Activated CD8-positive, alpha-beta memory T cell treated with anti-CD3 and anti-CD28 coated beads, Interleukin-2, amount 50 U/mL, for 1 hour (primary cell): ENCODE results near the gene NPHS1.
"Not testable (repeated sequence)": the region's sequence is repeated elsewhere in the genome, so short reads cannot be mapped to it uniquely, and the experiment has no call there.

ENCODE experiments used
- DNase-seq: peaks from one replicate; pipeline ENCODE4 v3.0.0-alpha.2; 2020; ENCODE audit errors: extremely low read depth

The NPHS1 gene

GRCh38 chr19:35851213-35852028, 883 bp downstream of the NPHS1 start:
- no peak for DNase-seq

DNA sequence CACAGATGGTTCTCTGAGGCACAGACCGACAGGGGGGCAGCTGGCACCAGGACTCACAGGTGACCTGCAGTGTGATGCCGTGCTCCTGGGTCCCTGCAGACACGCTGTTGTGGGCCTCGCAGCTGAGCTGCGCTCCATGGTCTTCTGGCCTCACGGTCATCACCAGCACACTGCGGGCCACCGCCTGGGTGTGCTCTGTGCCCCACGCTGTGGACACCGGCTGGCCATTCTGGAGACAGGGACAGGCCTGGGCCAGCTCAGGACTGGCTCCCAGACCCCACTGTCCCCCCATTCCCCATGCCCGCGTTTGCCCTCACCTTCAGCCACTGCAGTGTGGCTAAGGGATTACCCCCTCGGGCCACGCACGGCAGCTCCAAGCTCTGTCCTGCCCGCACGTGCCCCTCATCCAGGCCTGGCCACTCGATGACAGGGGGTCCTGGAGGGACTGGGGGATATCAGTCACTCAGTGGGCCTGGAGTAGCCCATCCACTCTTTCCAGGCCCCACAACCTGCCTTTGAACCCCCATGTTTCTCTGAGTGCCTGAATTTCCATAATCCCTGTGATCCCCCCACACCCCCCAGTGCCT, 3.3 kb downstream of the NPHS1 start:
- no peak for DNase-seq

DNA sequence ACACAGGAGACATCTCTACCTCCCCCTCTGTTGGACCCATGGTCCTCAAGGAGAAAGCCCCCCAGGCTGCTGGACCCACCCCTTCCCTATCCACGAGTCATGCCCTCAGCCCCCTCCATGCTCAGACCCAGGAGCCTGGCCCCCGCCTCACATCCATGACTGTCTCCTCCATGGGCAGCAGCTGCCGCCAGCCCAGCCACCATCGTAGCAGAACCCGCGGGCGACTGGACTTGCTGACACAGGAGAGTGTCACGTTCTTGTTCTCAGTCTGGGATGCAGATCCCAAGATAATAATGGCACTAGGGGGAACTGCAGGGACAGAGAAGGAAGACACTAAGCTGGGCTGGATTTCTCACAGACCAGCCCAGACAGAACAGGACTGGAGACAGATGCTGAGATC, 3.8 kb downstream of the NPHS1 start:
- DNase-seq, result no peak

DNA sequence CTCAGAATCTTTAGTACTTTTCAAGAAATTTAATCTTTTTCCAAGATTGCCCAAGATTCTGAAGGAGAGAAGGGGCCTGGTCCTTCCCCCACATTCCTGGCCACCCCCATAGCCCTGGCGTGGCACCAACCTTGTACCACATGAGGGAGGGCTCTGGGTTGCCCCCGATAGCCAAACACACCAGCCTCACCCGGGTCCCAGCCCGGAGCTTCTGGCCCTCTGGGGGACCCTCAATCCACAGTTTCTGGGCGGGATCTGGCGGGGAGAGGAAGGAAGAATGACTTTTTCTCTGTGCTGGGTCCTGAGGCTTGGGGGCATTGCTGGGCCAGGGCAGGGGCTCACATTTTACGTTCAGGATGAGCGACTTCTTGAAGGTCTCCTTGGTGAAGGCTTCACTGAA, 4.4 kb downstream of the NPHS1 start:
- no peak for DNase-seq

- no peak for DNase-seq
These were observed 6.2 kb downstream of the NPHS1 start for GRCh38 chr19:35846038-35846668.

DNA sequence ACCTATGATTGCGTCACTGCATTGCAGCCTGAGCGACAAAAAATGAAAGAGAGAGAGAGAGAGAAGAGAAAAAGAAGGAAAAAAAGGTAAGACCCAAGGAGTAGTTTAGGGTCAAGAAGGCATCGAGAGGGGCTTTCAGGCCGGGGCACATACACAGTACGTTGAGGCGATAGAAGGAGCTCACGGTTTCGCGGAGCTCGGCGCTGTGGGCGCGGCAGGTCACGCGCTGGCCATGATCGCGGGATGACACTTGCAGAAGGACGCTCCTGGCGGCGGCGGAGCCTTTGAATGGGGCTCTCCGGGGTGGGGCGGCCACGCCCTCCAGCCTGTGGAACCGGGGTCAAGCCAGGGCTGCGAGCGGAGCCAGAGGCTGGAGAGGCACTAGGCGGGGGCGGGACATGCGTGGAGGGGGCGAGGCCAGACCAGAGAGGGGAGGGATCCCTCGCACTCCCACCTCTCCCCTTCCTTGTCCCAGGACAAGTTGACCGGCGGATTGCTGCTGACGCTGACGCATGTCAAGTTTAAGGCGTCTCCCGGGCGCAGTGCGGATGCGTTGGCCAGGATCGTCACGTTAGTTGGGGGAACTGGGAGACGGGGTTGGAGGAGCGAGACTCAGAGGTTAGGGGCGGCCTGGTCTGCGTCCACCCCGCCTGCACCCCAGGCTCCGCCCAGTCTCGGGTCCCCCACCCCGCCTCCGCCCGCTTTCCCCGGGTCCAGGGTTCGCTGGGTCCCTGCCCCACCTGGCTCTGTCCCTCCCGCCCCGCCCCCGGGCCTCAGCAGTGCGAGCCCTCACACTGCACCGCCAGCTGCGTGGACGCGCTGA, 6.9 kb downstream of the NPHS1 start:
- DNase-seq, result no peak

- DNase-seq, result no peak
These were observed 7.7 kb downstream of the NPHS1 start for GRCh38 chr19:35844482-35845214.

DNA sequence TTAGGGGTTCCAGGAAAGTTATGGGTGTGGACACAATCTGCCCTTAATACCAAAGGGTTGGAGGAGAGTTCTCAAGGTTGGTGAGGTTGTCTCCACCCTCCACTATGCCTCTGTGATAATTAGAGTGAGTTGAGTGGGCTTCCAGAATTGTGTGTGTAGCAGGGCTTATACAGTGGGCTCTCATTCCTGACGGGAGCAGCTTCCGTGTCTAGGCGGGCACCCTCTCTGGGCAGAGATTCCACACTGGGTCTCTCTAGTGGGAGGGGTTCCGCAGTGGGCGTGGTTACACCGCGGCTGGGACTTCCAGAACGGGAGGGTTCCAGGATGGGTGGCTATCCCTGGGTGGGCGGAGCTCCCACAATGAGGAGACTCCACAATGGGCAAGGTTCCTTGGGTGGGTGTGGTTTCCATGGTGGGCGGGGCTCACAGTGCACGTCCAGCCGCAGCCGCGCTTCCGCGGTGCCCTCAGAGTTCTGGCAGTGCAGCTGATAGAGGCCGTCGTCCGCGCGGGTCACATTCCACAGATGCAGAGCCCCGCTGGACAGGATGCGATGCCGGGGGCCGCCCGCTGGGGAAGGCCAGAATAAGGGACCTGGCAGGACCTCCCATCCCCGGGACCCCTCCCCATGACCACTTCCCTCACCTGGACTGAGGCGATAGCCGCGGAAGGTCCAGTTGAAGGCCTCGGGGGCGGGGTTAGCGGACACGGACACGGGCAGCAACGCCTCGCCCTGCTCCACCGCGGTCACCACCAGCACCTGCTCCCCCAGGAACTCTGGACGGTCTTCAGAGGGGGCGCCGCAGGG, 8.4 kb downstream of the NPHS1 start:
- DNase-seq, result no peak

- DNase-seq, result no peak
These were observed 9.5 kb downstream of the NPHS1 start for GRCh38 chr19:35842666-35843272.

- no peak for DNase-seq
These were observed 10.2 kb downstream of the NPHS1 start for GRCh38 chr19:35841961-35842595.

DNA sequence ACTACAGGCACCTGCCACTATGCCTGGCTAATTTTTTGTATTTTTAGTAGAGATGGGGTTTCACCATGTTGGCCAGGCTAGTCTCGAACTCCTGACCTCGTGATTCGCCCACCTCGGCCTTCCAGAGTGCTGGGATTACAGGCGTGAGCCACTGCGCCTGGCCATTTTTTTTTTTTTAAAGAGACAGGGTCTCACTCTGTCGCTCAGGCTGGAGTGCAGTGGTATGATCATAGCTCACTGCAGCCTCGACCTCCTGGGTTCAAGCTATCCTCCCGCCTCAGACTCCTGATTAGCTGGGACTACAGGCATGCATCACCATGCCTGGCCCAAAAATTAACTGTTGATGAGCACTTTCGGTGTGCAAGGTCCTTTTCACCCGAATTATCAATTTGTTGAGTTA, 16.2 kb downstream of the NPHS1 start:
- not testable (repeated sequence) for DNase-seq

DNA sequence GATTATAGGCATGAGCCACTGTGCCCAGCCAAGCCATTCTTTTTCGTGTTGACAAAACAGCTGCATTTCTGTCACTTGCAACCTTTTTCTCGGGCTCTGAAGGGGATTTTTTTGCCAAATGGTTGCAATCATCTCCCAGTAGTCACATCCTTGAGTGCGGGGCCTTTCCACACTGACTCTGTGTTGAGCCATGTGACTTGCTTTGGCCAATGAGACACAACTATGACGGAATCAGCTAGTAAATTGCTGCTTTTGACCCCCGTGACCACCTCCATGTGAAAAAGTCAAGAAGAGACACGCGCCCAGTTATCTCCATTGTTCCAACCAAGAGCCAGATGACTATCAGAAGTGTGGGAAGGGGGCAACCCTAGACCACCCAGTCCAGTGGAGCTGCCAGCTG, 18.3 kb downstream of the NPHS1 start:
- no peak for DNase-seq

DNA sequence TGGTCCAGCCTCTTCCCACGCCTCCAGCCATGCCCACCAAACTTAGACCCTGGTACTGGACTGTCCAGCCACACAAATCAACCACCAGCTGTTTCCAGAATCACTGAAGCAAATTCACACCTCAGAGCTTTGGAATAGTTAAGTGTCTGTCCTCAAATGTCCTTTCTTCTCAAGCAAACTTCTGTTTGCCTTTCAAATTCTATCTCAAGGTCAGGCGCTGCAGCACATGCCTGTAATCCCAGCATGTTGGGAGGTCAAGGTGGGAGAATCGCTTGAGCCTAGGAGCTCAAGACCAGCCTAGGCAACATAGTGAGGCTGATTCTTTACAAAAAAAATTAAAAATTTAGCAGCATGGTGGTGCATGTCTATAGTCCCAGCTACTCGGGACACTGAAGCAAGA, 20.2 kb downstream of the NPHS1 start:
- no peak for DNase-seq

DNA sequence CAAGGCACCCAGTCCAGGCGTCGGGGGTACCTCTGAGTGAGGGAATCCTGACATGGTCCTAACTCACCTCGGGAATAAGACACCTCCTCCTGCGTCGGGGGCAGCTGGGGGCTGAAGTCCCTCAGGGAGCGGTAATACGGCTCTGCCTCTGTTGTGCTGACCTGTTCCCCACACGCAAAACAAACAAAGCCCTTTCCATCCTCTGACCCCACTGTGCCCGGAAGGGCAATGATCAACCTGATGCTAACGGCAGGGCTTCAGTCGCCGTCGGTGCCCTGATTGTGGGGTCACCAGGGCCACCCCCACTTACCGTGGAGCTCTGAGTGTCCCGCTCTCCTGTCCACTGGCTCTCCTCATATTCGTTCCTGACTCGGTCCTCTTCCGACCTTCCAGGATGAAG, 21.3 kb downstream of the NPHS1 start:
- DNase-seq, result no peak

DNA sequence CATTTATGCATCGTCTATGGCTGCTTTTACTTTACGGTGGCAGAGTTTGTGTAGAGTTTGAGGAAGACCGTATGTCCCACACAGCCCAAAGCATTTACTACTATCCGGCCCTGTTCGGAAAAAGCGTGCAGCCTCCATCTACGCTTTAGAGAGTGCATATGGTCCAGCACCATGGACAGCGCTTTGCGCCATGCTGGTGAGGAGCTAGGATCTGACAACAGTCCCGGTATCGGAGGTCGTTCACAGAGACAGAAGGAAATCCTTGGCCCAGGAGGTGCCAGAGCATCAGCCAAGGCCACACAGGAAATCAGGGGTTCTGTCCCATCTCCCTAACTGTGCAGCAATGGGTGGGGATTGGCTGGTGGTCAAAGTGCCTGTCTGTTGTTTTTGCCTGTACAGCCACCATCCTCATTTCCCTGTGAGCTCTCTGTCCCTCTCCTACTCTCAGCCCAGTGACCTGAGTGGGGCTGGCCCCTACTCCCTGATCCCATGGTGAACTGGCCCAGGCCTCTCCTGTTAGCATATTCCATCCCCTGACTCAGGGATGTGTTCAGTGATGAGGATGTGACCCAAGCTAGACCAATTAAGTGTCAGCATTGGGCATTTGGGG, 23.5 kb downstream of the NPHS1 start:
- DNase-seq, result no peak

GRCh38 chr19:35824150-35824549, 28.2 kb downstream of the NPHS1 start:
- no peak for DNase-seq

GRCh38 chr19:35822579-35822978, 29.7 kb downstream of the NPHS1 start:
- DNase-seq, result no peak

GRCh38 chr19:35818445-35818844, 33.9 kb downstream of the NPHS1 start:
- DNase-seq, result no peak

- no peak for DNase-seq
These were observed 35.5 kb downstream of the NPHS1 start for GRCh38 chr19:35816846-35817245.
